Occipital lobe (tissue), 2 donors: Measurements from ENCODE around the gene BTBD9. TPM values are rescaled to one million over a fixed set of nuclear protein-coding genes. Genes with fewer than 3 reads are reported as not detected.

Experiments used
- DNase-seq: peaks from one replicate; lab custom pipeline; 2025; lab: John Stamatoyannopoulos, UW
- total RNA-seq: library from RNA; depleted of rRNA; stranded (reverse); fragments of >200 nt; gene quantifications from one replicate; pipeline ENCODE4 v1.2.3, GENCODE V29; 2014

Gene BTBD9
- total RNA-seq, 1 donor from 2014 or later = 38.1 TPM

- no peak for DNase-seq
Measured at GRCh38 chr6:38302838-38303237, 336.9 kb downstream of the BTBD9 start.

GRCh38 chr6:38302081-38302480 is 337.6 kb downstream of the BTBD9 start:
- no peak for DNase-seq

GRCh38 chr6:38290133-38290799 is 349.5 kb downstream of the BTBD9 start:
- DNase-seq = no peak

GRCh38 chr6:38287487-38287886 is 352.2 kb downstream of the BTBD9 start:
- no peak for DNase-seq

- DNase-seq = no peak
Measured at GRCh38 chr6:38284802-38285394, 354.8 kb downstream of the BTBD9 start.

GRCh38 chr6:38283734-38284362 is 355.9 kb downstream of the BTBD9 start:
- no peak for DNase-seq

GRCh38 chr6:38282911-38283310 is 356.8 kb downstream of the BTBD9 start:
- DNase-seq = no peak

- no peak for DNase-seq
Measured at GRCh38 chr6:38281126-38281525, 358.6 kb downstream of the BTBD9 start.

GRCh38 chr6:38279963-38280588 is 359.7 kb downstream of the BTBD9 start:
- no peak for DNase-seq

- no peak for DNase-seq
Measured at GRCh38 chr6:38279423-38279822, 360.3 kb downstream of the BTBD9 start.

GRCh38 chr6:38273325-38273724 is 366.4 kb downstream of the BTBD9 start:
- no peak for DNase-seq

- no peak for DNase-seq
Measured at GRCh38 chr6:38272222-38272621, 367.5 kb downstream of the BTBD9 start.

GRCh38 chr6:38271081-38271480 is 368.6 kb downstream of the BTBD9 start:
- no peak for DNase-seq

- no peak for DNase-seq
Measured at GRCh38 chr6:38270367-38270766, 369.4 kb downstream of the BTBD9 start.

GRCh38 chr6:38269461-38270172 is 370.1 kb downstream of the BTBD9 start:
- DNase-seq = no peak

- DNase-seq = no peak
Measured at GRCh38 chr6:38268342-38268741, 371.4 kb downstream of the BTBD9 start.

- DNase-seq = no peak
Measured at GRCh38 chr6:38266921-38267354, 372.8 kb downstream of the BTBD9 start.

GRCh38 chr6:38264605-38265004 is 375.1 kb downstream of the BTBD9 start:
- DNase-seq = no peak

- no peak for DNase-seq
Measured at GRCh38 chr6:38262609-38263008, 377.1 kb downstream of the BTBD9 start.

- DNase-seq = no peak
Measured at GRCh38 chr6:38262026-38262425, 377.7 kb downstream of the BTBD9 start.

GRCh38 chr6:38261626-38262025 is 378.1 kb downstream of the BTBD9 start:
- DNase-seq = no peak

GRCh38 chr6:38259736-38260135 is 380.0 kb downstream of the BTBD9 start:
- DNase-seq = no peak
